Skin epidermis (tissue), 12 donors: ENCODE results near the gene ELMOD3.
"Not testable (repeated sequence)": the region's sequence is repeated elsewhere in the genome, so short reads cannot be mapped to it uniquely, and the experiment has no call there.

Source experiments
- H3K27ac ChIP-seq, 21 experiments: fragments of 200-600 bp; sonication (generic) in 11 of 21; one replicate each; pipeline ENCODE4 v1.5.0; 2020; ENCODE audit warnings: mild to moderate bottlenecking in 3 of 21, inconsistent platforms in 2 of 21, moderate library complexity in 2 of 21
- H3K4me3 ChIP-seq, 7 experiments: fragments of 200-600 bp; sonication (generic) in 2 of 7; one replicate each; pipeline ENCODE4 v1.5.0; 2020; ENCODE audit warnings: inconsistent platforms in 2 of 7, mild to moderate bottlenecking in 2 of 7, moderate library complexity in 1 of 7

Gene ELMOD3

DNA sequence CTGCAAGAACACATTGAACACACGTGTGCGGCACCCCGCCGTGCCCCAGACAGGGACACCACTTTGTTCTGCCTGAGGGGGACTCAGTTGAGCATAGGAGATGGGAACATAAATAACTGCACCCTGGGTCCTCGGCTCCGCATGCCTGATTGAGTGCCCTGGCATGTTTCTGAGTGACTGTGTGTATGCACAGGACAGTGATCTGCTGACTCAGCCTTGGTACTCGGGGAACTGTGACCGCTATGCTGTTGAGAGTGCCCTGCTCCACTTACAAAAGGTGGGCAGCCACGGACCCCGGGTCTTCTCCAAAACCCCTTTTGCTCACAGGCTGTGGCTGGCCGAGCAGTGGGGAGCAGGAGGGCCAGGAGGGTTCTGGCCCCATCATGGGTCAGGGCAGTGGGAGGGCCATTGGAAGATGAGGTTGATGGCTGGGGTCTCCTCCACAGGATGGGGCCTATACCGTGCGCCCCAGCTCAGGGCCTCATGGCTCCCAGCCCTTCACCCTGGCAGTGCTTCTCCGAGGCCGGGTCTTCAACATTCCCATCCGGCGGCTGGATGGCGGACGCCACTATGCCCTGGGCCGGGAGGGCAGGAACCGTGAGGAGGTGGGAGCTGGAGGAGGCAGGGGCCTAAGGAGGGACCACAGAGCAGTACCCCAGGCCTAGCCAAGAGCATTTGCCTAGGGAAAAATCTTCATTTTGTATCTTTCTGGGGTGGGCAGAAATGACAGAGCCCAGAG is 80.8 kb downstream of the ELMOD3 start:
- H3K27ac ChIP-seq, result peak overlapping the region in 11 of 21 experiments; percentile 3 to 98 (median 90)

DNA sequence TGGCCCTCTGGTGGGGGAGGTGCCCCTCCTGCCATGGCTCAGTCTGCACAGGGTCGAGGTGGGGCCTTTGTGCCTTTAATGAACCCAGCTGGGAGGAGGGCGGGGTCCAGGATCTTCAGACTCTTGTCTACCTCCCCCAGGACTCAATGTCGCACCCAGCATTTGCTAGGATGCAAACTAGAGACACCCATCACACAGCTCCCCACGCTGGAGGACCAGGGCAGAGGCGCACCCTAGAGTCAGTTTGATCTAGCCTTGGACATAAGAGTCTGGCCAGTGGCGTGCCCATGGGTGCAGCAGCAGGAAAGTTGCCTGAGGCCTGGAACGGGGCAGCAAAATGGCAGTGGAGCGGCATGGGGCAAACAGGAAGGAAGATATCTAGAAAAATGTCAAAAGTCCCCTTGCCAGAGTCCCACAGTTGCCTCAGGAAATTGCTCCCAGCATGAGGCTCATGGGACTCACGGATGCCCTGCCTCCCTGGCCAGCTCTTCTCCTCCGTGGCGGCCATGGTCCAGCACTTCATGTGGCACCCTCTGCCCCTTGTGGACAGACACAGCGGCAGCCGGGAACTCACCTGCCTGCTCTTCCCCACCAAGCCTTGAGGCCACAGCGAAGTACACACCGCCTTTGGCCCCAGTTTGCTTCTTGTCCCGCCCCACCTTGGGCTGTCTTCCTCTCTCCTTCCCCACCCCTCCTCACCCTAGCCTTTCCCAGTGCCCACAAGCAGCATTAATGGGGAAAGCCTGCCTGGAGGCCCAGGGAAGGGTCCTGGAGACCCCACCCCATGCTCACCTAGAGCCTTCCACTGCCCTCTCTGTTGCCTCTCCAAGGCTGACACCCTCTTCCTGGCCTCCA is 81.6 kb downstream of the ELMOD3 start:
- peak overlapping the region in 19 of 21 experiments; percentile 31 to 98 (median 90) for H3K27ac ChIP-seq
- no peak overlapping the region for H3K4me3 ChIP-seq

More for the DNA sequence above, 80.8 kb downstream of the ELMOD3 start:
- H3K4me3 ChIP-seq, result no peak overlapping the region

DNA sequence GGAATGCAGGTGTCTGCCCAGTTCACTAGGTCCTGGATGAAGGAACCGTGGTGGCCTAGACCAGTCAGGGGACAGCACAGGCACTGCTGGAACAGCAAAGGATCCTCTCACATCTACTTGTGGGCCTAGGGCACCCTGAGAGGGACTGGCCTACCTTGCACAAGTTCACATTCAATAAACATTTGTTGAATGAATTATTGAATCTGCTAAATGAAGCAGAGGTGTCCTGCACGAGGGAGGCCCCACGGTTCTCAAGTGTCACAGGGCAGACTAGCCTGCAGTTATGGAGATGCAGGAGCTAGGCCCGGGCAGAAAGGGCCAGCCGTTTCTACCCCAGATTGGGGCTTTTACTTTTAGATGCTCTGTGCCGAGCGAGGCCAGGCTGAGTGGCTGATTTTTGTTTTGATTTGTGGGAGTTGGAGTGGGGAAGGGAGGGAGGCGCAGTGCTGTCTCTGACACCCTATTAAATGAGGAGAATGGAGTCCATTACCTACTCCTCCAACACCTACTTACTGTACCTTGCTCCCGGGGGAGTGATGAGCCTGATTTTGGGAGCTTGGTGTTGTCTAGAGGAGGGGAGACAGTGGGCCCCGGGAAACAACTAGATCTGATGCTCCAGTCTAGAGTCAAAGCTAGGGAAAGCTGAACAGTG is 82.4 kb downstream of the ELMOD3 start:
- Histone ChIP-seq H3K27ac (peak overlapping the region; percentile 31 to 98 (median 90)), H3K4me3 (peak overlapping the region in 3 of 7 experiments; percentile 42 to 50 (median 45))

DNA sequence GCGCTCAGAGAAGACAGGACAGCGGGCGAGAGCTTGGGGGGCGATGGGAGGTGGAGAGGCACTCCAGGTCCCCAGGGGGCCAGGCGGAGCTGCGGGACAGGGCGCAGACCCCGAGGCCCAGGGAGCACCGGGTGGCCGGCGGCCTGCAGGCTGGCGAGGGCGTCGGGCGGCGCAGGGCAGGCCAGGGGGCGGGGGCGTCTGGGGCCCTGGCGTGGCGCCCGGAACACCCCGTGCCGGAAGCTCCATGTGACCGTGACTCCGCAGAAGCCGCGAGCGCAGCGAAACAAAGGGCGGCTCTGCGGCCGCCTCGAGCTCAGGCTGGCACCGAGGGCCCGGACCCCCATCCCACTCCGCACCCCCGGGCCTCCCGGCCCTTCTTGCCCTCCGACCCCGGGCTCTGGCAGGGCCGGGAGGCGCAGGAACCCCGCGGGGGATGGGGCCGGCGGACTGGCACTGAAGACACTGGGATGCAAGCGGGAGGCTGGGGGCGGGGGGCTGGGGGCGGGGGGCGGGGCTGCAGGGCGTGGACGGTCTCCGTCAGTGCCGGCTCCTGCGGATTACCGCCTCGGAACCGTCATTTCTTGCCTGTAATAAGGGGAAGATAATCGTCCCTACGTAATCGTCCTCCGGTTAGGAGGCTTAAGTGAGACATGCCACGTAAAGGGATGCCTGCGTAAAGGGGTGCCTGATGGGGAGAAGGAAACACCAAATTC is 83.1 kb downstream of the ELMOD3 start:
- peak overlapping the region; percentile 16 to 50 (median 38) for H3K4me3 ChIP-seq

DNA sequence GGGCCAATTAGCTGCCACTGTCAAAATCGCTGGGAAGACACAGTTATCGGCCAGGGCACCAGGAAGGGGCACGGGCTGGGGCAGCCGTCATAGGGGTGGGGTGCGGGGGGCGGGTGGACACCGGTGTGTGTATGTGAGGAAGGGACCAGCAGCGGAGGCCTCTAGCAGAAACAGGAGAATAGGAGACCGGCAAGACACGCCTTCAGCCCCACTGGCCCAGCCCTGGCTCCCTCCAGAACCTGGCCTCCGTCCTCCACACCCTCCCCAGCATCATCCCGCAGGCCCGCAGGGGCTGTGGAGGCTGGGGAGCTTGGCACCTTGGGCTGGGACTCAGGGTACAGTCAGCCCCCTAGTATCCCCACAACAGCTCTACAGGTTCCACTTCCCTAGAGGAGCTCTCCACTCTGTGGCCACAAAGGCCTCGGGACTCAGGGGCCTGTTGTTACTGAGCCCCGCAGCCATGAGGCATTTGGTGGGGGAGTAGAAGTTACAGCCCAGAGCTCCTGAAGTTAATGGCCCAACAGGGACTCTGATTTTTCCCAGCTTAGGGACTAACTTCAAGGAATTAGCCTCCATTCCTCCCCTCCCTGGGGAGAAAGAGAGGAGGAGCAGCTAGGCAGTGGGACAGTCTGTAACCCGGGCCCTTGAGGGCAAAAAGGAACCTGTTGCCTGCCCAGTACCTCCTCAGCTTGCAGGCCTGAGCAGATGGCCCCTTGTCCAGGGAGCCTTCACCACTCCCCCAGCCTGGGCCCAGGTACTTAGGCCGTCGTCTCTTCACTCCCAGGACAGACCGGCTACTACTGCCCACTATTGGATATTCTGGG is 83.8 kb downstream of the ELMOD3 start:
- peak overlapping the region; percentile 16 to 50 (median 38) for H3K4me3 ChIP-seq
- peak overlapping the region; percentile 31 to 98 (median 90) for H3K27ac ChIP-seq

More for the DNA sequence above, 83.1 kb downstream of the ELMOD3 start:
- peak overlapping the region; percentile 31 to 98 (median 90) for H3K27ac ChIP-seq

DNA sequence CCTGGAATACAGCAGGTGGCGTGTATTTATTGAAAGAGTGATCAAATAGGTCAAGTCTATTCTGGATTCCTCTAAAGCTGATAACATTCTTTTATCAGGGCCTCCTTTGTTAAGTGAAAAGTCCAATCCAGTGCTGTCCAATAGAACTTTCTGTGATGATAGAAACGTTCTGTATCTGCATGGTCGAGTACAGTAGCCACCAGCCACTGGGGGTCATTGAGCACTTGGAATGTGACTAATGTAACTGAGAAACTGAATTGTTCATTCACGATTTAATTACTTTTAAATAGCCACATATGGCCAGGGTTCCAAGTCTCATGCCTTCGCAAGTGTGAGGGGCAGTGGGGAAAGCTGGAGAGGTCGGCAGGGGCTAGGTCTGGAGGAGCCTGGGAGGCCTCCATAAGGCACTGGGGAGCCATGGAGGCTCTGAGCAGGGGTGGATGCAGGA is 84.5 kb downstream of the ELMOD3 start:
- Histone ChIP-seq H3K27ac (peak overlapping the region in 19 of 21 experiments; percentile 81 to 98 (median 91)), H3K4me3 (no peak overlapping the region)

DNA sequence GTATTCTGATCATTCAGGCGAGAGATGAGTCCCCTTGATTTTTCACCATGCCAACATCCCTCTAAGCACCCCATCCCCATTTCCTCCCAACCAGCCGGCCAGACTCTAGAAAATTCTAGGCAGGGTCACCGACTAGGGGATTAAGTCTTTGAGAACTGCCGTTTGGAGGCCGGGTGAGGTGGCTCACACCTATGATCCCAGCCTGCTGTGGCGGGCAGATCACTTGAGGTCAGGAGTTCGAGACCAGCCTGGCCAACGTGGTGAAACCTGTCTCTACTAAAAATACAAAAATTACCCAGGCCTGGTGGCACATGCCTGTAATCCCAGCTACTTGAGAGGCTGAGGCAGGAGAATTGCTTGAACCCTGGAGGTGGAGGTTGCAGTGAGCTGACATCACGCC is 85.0 kb downstream of the ELMOD3 start:
- H3K4me3 ChIP-seq, result not testable (repeated sequence)
- H3K27ac ChIP-seq, result peak overlapping the region in 12 of 21 experiments; percentile 43 to 98 (median 92)

DNA sequence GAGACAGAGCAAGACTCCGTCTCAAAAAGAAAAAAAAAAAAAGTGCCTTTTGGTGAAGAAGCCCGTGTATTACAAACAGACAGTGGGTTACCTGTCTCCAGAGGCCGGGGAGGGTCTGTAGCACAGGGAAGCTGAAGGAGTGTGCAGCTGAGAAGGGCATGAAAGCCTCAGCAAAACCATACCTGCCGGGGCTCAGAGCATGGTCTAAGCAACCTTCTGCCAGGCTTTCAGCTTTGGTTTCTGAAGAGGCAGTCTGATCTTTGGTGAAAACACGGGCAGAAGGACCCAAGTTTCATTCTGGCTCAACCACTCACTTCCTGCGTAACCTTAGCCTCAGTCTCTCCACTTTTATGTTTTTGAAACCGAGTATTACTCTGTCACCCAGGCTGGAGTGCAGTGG is 85.4 kb downstream of the ELMOD3 start:
- H3K4me3 ChIP-seq, result no peak overlapping the region
- H3K27ac ChIP-seq, result peak overlapping the region in 6 of 21 experiments; percentile 10 to 96 (median 80)

DNA sequence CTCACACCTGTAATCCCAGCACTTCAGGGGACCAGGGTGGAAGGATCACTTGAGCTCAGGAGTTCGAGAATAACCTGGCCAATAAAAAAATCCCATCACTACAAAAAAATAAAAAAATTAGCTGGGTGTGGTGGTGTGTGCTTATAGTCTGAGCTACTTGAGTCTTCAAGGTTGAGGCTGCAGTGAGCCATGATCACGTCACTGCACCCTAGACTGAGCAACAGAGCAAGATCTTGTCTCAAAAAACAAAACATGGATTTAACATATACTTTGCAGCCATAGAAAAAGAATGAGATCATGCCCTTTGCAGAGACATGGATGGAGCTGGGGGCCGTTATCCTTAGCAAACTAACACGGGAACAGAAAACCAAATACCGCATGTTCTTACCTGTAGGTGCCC is 86.2 kb downstream of the ELMOD3 start:
- no peak overlapping the region for H3K27ac ChIP-seq
- H3K4me3 ChIP-seq, result no peak overlapping the region
